GM10248 (cell line): ENCODE data around the gene PHLDB1.

ENCODE experiments used
- CTCF ChIA-PET: fragments of 300-600 bp; sonication (Branson Sonifier 250); formaldehyde crosslinking; extraction: SDS; loops from one replicate; lab custom pipeline; 2021; ENCODE audit warnings: antibody characterized with exemption; lab: Yijun Ruan, JAX
- POLR2A ChIA-PET: fragments of 350-650 bp; sonication (Branson Sonifier 250); formaldehyde crosslinking; extraction: SDS; loops from one replicate; lab custom pipeline; 2020; ENCODE audit warnings: antibody characterized with exemption; lab: Yijun Ruan, JAX
- DNase-seq: peaks from one replicate; pipeline ENCODE4 v3.0.0; 2012; ENCODE audit errors: extremely low spot score
- TF ChIP-seq, protein P1 (sequence below): IDR thresholded peaks from 2 replicates; pipeline ENCODE4 v1.5.1; 2012; ENCODE audit warnings: mild to moderate bottlenecking, low read depth; ENCODE audit errors: extremely low read depth, missing control alignments, control extremely low read depth

PHLDB1 gene

DNA sequence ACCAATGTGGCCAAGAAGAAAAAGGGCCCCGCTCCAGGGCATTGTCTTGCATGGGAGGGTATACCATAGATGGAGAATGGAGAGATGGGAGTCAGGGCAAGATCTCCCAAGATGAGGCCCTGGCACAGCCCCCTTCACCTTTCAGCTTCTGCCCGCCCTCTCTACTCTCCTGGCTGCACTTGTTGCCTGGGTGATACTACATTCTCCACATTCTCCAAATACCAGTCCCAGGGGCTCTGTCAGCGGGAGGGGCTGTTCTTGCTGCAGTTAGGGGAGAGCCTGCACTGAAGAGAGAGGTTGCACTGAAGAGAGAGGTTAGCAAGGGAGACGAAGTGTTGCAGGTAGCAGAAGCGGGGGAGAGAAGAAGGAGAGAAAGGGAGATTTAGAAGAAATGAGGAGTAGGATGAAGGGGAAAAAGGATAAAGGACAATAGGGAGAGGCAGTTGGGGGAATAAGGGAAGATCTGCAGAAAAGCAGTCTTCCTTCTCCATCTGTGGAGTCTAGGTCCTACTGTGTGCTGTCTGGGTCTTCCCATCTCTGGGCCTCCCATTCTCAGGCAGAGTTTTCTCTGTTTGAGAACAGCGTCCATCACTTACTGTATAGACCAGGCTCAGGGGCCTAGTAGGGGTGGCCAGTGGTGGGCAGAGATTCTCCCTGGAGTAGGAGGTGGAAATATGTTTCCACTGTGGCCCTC, 8.0 kb downstream of the PHLDB1 start:
- ChIA-PET CTCF (interaction anchor here (1.3 to 1.5 kb wide), 2 partner anchors 11 to 23 kb away, joined by 3 to 4 read pairs; no protein-coding TSS in a partner anchor), POLR2A (no interaction called here)
- no peak for DNase-seq
- TF ChIP-seq, protein P1, sequence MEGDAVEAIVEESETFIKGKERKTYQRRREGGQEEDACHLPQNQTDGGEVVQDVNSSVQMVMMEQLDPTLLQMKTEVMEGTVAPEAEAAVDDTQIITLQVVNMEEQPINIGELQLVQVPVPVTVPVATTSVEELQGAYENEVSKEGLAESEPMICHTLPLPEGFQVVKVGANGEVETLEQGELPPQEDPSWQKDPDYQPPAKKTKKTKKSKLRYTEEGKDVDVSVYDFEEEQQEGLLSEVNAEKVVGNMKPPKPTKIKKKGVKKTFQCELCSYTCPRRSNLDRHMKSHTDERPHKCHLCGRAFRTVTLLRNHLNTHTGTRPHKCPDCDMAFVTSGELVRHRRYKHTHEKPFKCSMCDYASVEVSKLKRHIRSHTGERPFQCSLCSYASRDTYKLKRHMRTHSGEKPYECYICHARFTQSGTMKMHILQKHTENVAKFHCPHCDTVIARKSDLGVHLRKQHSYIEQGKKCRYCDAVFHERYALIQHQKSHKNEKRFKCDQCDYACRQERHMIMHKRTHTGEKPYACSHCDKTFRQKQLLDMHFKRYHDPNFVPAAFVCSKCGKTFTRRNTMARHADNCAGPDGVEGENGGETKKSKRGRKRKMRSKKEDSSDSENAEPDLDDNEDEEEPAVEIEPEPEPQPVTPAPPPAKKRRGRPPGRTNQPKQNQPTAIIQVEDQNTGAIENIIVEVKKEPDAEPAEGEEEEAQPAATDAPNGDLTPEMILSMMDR: no peak

DNA sequence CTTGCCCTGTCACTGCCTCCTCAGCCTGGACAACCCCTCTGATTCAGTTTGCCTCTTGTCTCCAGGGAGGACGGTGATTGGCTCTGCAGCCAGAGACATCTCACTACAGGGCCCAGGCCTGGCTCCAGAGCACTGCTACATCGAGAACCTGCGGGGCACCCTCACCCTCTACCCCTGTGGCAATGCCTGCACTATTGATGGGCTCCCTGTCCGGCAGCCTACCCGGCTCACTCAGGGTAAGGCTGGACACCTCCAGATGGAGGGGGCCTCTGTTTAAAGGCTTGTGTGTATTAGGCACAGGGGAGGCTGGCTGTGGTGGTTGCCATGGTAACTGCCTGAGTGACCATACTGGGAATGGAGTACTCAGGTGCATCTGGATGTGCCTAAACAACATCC, 8.6 kb downstream of the PHLDB1 start:
- TF ChIP-seq, protein P1: no peak
- no peak for DNase-seq
- ChIA-PET CTCF (no interaction called here), POLR2A (no interaction called here)

DNA sequence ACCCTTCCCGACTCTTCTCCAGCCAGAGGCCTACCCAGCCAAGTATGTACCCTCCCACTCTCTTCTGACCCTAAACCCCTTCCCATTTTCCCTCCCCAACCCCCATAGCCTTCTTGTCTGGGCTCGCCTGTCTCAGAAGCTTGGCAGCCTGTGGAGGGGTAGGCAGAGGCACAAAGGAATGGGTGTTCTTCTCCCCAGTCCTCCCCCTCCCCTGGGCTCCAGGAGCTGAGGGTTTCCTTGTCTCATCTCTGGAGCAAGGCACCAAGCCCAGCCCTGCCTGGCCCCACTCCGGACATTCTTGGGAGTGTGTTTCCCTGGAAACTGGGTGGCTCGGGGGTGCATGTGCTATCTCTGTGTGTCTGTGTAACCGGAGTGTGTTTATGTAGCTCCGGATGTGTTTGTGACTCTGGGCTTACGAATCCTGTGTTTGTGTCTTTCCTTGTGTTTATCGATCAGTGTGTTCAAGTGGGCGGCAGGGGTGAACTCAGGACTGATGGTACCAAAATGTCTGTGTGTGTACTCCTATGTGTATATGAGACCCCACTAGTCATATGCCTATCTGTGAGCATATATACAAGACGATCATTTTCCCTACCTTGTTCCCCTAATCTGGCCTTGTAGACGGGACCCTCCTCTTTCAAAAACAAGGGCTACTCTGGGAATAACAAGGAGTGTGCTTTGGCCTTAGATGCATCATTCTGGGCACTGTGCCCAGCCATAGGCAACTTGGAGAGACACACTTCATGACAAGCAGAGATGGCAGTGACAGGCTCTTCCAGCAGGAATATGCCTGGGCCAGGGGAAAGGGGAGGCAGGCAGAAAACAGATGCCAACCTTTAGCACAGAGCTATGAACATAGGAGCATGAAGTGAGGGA, 10.9 kb downstream of the PHLDB1 start:
- ChIA-PET CTCF (interaction anchor here (1.1 to 1.2 kb wide), 2 partner anchors 11 to 71 kb away, joined by 3 read pairs; partner anchors contain the start of gene PHLDB1), POLR2A (interaction anchor here (0.5 kb wide), 1 partner anchor 255 kb away, joined by 4 read pairs; no protein-coding TSS in a partner anchor)
- TF ChIP-seq, protein P1: no peak
- DNase-seq: no peak

DNA sequence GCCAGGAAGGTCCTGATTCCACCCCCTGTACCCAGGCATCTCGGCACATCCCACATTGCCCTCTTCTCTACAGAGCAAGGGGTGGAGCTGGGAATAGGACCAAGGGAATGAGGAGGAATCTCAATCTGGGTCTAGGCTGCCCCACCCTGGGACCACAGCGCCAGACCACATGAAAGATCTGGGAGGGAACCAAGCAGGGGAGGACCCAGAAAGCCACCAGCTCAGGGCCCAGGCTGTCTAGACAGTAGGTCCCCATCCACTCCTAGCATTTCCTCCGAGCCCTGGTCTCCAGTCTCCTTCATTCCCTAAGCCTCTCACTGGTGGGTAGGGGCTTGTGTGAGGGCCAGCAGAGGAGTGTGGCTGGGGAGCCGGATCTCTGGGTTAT, 11.6 kb downstream of the PHLDB1 start:
- CTCF ChIA-PET: interaction anchor here (1.1 to 1.2 kb wide), 2 partner anchors 12 to 71 kb away, joined by 3 read pairs; partner anchors contain the start of gene PHLDB1
- TF ChIP-seq, protein P1: no peak
- DNase-seq: no peak
- POLR2A ChIA-PET: interaction anchor here (0.5 kb wide), 1 partner anchor 256 kb away, joined by 4 read pairs; no protein-coding TSS in a partner anchor

DNA sequence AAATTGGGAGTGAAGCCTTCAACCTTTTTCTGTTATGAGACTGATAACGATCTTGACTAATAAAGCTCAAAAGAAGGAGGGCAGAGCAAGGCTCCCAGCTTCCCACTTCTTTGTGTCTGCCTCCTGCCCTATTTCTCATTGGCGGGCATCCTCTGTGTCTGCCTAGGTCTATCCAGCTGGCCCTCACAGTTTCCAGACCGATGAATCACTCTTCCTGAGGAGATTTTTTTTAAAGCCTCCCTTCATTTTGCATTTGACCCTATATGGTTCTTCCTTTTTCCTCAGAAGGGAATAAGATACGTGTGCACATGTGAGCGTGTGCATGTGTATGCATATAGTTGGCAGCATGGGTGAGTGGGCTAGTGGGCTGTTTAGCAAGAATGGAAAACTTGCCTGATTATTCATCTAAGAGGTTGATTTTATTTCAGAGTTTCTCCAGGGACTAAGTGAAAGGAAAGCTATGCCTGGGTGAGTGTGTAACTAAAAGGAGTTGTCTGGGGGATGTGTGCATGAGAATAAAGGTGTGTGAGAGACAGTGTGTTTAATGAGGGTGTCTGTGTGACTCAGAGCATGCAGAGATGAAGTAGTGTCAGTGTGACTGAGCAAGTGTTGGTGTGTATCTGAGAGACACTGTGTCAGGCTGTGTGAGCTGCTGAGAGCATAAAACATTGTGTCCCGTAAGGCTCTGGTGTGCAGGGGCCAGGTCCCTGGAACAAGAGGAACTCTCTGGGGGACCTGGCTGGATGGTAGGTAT, 12.2 kb downstream of the PHLDB1 start:
- DNase-seq: no peak
- ChIA-PET POLR2A (no interaction called here), CTCF (interaction anchor here (1.1 kb wide), 1 partner anchor 12 kb away, joined by 3 read pairs; the partner anchor contains the start of gene PHLDB1)
- TF ChIP-seq, protein P1: no peak
